NCI-H1092 treated with DMSO at 0.1 percent for 48 hours (cell line): ENCODE measurements around the gene CCDC43.
"Not testable (repeated sequence)": the region's sequence is repeated elsewhere in the genome, so short reads cannot be mapped to it uniquely, and the experiment has no call there.

Experiments
- DNase-seq: peaks from one replicate; lab custom pipeline; 2025; lab: John Stamatoyannopoulos, UW

CCDC43 gene

DNA sequence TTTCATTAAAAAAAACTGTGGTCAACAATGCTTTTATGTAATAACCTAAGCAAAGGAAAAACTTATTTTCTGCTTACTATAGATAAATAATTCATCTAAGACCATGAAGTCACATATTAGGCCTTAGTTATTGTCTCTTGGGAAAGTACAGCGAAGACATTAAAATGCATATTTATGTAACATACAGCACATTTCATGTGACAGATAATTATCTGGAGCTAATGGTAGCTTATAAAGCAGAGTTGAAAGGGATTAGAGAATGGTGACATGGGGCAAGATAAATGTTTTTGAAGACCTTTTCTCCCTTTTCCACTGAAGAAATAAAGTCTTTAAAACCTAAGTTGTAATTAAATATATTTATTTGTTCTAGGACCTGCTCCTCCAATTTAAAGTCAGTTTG is 23.6 kb downstream of the CCDC43 start:
- DNase-seq: no peak

DNA sequence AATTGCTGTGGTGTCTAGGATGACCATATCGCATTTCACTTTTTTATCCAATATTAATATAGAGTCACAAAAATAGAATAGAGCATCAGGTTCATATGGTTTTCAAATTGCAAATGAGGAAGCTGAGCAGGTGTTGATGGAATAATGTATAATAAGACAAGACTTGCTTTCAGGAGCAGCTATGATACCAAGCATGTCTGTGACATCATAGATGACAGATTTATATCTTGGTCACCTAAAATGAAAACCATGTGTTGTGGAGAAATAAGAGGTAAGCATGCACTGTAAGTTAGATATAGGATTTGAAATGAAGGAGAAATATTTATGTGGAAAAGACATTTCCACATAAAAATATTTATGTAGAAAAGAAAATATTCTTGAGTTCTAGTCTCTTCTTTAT is 24.7 kb downstream of the CCDC43 start:
- DNase-seq: no peak

DNA sequence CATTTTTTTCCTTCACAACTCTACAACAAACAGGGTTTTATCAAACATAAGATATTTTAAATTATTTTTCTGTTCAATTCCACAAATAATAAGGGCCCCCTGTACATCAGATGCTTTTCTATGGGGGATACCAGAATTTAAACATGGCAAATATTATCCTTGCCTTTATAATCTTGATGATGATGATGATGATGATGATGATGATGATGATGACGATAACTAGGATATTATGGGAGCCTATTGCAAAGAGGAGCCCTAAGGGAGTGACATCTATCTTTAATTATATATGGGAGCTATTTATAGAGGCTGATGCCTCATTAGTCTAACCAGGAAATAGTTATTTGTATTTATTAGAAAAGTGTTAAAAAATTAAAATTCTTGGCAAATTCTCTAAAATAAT is 26.5 kb downstream of the CCDC43 start:
- no peak for DNase-seq

DNA sequence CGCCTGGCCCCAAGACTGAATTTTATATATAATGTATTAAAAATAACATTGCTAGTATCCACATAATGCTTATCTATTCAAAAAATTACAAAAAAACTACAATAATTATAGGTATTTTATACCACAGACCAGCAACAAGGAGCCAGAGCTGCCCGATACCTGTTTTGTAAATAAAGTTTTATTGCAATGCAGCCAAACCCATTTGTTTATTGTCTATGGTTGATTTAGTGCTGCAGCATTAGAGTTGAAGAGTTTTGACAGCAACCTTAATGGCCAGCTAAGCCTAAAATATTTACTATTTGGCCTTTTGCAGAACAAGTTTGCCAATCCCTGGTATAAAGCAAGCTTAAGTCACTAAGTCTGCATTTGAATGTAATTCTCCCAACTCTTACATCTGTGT is 27.7 kb downstream of the CCDC43 start:
- no peak for DNase-seq

DNA sequence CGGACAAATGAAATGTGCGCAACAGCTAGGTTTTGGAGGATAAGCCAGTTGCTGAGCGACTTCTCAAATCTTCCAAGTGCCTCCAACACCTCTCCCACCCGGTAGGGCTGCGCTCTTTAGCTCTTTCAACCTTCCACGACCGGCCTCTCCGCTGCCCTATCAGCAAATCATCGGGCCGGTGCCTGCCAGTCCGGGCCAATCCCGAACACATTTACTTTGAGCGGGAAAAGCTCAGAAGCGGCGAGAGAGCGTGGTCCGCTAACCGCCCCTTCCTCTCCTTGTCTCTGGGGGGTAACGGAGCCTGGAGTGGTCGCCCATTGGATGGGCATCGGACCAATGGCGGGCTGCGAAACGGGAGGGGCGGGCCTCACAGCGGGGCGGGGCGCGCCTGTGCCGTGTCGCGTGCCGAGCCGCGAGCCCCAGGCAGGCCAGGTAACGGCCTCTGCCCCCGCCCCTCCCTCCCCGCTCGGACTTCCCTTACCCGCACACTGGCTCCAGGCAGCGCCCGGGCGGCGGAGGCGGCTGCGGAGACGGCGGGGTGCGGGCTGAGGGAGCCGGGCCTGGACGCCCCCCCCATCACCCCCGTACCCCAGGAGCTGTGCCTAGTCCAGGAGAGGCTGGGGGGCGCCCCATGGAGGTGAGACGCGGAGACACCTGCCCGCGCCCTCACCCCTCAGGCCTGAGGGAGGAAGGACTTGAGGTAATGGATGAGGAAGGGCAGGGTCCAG is 33.4 kb downstream of the CCDC43 start, which contains the start of gene MEIOC:
MEIOC (plus strand) TSS at position 486 of the 728 bp plus-strand sequence; CDS start at position 632, 146 bp downstream.
- DNase-seq: peak; percentile 12

DNA sequence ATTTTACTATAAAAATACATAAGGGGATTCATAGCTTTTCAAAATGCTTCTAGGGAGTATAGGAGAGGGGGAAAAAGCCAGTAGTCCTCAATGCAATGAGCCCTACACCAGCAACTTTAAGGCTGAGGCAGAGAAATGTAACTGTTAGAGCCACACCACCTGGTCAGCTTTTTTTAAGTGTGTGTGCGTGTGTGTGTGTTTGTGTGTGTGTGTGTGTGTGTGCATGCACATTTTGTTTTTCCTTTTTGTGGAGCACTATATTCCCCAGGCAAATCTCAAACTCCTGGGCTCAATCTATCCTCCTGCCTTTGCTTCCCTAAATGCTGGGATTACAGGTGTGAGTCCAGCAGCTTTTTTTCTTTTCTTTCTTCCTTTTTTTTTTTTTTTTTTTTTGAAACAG is 35.6 kb downstream of the CCDC43 start:
- DNase-seq: no peak

DNA sequence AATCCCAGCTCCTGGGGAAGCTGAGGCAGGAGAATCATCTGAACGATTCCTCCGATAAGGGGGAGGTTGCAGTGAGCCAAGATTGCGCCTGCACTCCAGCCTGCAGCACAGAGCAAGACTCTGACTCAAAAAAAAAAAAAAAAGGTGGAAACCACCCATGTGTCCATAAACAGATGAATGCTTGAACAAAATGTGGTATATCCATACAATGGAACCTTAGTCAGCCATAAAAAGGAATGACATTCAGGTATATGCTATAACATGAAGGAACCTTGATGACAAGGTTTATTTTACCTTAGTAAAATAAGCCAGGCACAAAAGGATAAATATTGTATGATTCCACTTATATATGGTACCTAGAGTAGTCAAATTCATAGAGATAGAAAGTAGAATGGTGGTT is 36.2 kb downstream of the CCDC43 start:
- no peak for DNase-seq

DNA sequence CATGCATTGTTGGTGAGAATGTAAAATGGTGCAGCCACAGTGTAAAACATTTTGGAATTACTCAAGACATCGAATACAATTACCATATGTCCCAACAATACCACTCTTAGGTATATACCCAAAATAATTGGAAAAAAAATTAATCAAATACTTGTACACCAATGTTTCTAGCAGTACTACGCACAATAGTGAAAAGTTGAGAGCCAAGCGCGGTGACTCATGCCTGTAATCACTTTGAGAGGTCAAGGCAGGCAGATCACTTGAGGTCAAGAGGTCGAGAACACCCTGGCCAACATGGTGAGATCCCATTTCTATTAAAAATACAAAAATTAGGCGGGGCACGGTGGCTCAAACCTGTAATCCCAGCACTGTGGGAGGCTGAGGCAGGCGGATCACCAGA is 36.8 kb downstream of the CCDC43 start:
- no peak for DNase-seq

DNA sequence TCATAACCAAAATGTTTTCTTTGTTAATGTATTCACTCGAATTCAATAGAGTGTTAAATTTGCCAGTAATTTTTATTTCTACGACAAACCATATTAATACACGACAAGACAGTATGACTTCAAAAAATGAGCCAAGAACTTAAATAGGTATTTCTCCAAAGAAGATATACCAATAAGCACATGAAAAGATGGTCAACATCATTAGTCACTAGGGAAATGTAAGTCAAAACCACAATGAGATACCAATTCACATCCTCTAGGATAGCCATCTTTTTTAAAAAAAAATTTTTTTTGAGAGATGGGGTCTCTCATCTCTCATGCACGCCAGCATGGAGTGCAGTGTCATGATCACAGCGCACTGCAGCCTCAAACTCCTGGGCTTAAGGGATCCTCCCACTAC is 38.3 kb downstream of the CCDC43 start:
- no peak for DNase-seq

DNA sequence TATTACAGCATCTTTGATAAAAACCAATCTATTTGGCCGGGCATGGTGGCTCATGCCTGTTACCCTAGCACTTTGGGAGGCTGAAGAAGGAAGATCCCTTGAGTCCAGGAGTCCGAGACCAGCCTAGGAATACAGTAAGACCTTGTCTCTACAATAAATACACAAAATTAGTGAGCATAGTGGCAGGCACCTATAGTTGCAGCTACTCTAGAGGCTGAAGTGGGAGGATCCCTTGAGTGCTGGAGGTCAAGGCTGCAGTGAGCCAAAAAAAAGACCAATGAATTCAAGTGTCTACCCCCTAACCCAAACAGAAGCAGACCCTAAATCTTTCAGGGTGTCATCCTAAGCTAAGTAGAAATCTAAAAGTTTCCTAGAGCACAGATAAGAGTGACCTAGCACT is 40.6 kb downstream of the CCDC43 start:
- DNase-seq: no peak

DNA sequence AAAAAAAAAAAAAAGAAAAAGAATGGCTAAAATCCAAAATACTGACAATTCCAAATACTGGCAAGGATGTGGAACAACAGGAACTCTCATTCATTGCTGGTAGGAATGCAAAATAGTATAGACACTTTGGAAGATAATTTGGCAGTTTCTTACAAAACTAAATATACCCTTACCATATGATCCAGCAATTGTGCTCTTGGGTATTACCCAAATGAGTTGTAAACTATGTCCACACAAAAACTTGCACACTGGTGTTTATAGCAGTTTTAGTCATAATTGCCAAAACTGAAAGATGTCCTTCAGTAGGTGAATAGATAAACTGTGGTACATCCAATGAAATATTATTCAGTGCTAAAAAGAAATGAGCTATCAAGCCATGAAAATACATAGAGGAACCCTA is 41.8 kb downstream of the CCDC43 start:
- no peak for DNase-seq

DNA sequence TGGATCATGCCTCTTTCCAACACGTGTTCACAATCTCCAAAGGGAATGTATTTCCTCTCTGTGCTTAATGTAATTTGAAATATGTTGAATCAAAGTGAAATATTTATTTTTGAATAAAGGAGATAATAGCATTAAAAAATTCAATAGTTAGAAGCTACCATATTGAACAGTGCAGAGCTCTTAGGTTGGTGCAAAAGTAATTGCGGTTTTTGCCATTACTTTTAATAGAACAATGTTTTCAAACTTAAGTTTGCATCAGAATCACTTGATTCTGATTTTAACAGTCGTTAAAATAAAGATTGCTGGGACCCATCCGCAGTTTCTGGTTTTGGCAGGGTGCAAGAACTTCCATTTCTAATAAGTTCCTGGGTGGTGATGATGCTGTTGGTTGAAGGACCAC is 43.3 kb downstream of the CCDC43 start:
- no peak for DNase-seq

DNA sequence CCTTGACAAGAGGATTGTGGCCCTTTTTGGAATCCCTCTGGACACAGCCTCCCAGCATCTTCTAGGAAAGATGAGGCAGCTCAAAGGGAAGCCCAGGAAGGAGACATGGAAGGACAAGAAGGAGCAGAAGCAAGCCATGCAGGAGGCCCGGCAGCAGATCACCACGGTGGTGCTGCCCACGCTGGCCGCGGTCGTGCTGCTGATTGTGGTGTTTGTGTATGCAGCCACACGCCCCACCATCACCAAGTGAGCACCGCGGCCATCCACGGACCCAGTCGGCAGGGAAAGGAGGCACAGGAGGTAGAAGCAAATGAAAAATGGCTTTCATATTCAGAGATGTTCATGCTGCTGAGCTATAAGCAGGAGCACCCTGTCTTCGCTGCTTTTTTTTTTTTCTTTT is 44.2 kb downstream of the CCDC43 start:
- no peak for DNase-seq

DNA sequence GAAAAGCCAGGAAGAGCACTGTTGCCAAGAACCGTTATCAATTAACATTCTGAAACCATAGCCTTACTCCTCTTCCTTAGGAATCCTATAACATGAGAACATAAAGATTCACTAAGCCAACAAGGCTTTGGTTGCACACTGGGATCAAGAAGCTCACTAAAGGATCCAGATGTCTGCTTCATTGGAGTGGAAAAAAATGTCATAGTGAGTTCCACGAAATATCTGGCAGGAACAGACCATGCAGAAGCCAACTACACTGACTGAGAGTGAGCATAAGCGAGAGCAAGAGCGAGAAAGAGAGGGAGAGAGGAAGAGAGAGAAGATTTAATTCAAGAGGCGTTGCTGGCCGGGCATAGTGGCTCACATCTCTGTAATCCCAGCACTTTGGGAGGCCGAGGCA is 46.7 kb downstream of the CCDC43 start:
- DNase-seq: no peak

DNA sequence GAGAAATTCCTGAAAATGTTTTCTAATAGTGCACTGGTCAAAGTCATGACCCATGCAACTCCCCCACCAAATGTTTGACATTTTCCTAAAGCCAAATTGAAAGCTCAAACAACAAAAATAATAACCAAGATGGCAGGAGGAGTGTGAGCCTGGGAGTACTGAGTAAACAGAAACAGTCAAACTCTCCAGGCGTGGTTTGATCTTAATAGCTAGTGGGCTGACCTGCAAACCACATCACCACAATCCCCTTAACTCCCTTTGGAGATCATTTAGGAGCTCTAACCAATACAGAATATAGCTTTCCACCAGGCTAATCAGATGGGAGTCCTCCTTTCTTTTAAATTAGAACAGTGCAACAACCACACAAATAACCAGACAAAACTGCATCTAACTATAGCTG is 52.5 kb downstream of the CCDC43 start:
- no peak for DNase-seq

DNA sequence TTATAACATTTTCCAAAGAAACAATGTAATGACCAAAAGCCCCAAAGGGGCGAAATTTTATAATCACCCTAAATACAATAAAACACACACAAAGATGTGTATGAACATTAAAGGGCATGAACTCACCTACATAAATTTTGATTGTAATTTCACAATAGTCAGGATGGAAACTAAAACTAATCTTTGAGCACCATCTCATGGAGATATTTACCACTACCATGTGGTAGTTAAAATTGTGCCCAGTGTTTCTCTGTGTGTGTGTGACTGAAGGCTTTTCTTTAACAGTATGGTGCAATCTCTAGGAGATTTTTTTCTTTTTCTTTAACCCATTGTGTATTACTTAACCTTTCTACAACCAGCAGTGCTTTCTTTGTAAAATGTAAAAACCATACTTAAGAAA is 53.0 kb downstream of the CCDC43 start:
- peak; percentile 61 for DNase-seq

DNA sequence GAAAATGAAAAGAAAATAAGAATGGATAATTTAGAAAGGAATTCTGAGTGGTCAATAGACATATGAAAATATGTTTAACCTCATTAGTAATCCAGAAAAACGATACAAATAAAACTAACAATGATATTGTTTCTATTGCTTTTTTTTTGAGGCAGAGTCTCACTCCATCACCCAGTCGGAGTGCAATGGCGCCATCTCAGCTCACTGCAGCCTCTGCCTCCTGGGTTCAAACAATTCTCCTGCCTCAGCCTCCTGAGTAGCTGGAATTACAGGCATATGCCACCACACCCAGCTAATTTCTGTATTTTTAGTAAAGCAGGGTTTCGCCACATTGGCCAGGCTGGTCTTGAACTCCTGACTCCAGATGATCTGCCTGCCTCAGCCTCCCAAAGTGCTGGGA is 55.2 kb downstream of the CCDC43 start:
- not testable (repeated sequence) for DNase-seq

DNA sequence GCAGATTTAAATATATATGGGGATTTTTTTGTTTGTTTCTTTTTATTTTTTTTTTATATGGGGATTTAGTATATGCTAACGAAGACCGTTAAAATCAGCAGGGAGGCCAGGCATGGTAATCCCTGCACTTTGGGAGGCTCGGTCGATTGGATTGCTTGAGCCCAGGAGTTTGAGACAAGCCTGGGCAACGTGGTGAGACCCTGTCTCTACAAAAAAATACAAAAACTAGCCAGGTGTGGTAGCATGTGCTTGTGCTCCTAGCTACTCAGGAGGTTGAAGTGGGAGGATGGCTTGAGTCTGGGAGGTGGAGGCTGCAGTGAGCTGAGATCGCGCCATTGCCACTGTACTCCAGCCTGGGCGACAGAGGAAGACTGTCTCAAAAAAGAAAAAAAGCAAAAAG is 55.6 kb downstream of the CCDC43 start:
- no peak for DNase-seq

DNA sequence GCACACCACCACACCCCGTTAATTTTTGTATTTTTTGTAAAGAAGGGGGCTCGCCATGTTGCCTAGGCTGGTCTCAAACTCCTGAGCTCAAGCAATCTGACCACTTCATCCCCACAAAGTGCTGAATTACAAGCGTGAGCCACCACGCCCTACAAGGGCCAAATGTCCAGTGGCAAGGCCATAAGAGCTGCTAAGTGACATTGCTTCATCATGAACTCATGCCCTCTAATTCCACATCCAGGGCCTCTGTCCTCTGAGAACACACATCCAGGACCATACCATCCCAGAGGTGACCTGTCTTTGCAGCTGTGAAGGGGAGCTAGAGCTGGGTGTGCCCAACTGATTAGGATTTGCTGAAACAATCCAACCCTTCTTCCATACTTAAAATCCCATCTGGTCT is 58.9 kb downstream of the CCDC43 start:
- DNase-seq: no peak

DNA sequence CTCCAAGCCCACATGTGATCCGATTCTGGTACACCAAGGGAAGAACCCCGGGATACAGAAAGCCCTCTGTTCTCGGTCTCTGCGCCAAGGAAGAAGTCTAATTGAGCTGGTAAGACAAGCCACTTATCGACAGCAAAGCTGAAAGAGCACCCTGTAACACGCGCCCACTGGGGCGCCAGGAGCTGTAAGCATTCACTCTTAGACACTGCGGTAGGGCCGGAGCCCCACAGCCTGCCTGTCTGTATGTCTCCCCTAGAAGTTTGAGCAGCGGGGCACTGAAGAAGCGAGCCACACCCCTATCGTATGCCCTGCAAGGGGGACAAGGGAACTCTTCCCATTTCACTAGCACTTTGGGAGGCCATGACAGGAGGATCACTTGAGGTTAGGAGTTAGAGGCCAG is 60.3 kb downstream of the CCDC43 start:
- no peak for DNase-seq

DNA sequence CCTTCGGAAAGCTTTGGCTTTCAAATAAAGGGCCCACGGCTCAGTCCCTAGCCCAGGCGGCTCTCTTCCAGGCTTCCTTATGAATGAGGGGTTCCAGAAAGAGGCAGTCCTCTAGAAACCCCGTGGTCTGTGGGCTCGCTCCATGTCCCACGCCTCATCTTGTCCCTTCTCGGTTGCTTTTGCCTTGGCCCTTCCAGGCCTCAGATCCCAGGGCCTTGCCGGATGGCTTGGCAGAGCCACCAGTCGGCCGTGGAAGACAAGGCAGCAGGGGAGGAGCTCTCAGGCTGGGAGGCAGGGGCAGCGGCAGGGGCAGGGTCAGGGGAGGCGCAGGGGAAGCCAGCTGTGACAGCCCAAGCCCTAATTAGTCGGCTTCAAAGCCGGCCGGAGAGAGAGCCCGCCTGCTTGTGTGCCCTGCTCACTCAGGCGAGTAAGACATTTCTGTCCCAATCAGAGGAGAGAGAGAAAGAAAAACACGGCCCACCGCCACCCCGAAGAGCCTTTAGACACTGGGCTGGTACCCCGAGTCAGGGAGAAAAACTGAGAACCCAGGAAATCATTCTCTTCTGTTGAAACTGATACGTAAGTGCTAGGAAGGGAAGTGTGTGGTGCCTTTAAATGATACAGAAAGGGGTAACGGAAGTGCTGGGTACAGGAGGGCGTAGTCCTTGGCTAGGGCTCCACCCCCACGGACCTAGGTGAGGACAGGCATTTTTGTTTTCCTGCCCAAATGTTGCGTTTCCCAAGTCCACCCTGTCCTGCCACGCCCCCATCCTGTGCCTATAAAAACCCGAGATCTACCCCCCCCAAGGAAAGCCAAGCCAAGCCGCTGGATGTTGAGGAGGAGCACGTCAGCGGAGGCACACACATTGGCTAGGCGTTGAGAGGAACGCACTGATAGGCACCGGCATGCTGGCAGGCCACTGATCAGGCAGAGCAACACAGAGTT is 61.1 kb downstream of the CCDC43 start:
- DNase-seq: peak; percentile 87

DNA sequence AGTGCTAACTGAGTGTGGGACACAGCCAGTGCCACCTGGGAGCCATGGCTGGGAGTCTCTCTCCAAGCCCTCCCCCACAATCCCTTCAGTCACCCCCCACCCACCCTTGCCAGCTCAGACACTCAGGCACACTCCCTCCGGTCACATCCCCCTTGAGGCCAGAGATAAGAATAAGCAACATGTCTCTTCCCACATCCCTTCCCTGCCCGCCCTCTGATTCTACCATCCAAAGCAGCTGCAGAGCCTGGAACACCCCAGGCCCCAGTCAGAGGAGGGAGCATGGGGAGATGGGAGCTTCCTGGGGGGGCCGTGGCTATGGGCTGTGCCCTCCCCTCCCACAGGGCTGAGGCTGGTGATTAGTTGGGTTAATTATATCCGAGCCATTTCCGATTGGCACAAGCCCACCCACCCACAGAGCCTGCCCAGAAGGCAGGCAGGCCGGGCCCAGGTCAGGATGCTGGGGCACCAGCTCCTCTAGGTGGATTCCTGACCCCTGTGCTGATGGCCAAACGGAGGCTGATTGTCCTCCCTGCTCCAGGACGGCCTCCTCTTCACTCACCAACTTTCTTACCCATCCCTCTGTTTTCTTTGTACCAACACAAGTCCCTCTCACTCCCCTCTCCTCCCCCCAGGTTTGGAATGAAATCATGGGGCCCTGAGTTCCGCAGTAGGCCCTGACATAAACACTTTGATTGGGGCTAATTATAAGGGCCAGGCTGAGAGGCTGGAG is 61.9 kb downstream of the CCDC43 start:
- no peak for DNase-seq
